Caco-2 (cell line): Measurements from ENCODE around the gene LRRC26. TPM values are rescaled to one million over a fixed set of nuclear protein-coding genes. Genes with fewer than 3 reads are reported as not detected.

Source experiments
- BruUV-seq: library from RNA; stranded (reverse); fragments of 400-500 nt; replicated peaks from 2 replicates; lab custom pipeline; 2021; lab: Mats Ljungman, UMichigan
- CTCF ChIA-PET: fragments of 300-600 bp; sonication (Branson Sonifier 250); formaldehyde crosslinking; loops from one replicate; lab custom pipeline; 2022; ENCODE audit warnings: antibody characterized with exemption; lab: Charles Lee
- POLR2A ChIA-PET: fragments of 300-600 bp; sonication (Branson Sonifier 250); formaldehyde crosslinking; loops from one replicate; lab custom pipeline; 2022; ENCODE audit warnings: antibody characterized with exemption; lab: Charles Lee
- DNase-seq, 2 experiments: peaks; one replicate each; pipeline versions ENCODE4 v3.0.0 to v3.0.0-alpha.2; 2020 to 2022
- H3K27me3 ChIP-seq: replicated peaks from 2 replicates; pipeline ENCODE4 v1.6.0; 2011; ENCODE audit warnings: low read length; ENCODE audit not compliant: control insufficient read depth, insufficient read depth
- H3K36me3 ChIP-seq: 2 replicates; pipeline ENCODE4 v1.5.1; 2011; ENCODE audit warnings: low read length; ENCODE audit not compliant: control insufficient read depth, insufficient read depth
- H3K4me1 ChIP-seq: fragments of 250-450 bp; sonication (Bioruptor Pico); 2 replicates; pipeline ENCODE4 v1.5.1; 2020; ENCODE audit warnings: mild to moderate bottlenecking
- H3K4me3 ChIP-seq: 2 replicates; pipeline ENCODE4 v1.5.1; 2011; ENCODE audit warnings: low read depth, mild to moderate bottlenecking, control low read depth, low read length
- H3K9me3 ChIP-seq: fragments of 250-450 bp; sonication (Bioruptor Pico); 2 replicates; pipeline ENCODE4 v1.5.1; 2020; ENCODE audit warnings: mild to moderate bottlenecking, moderate library complexity
- H3K27ac Mint-ChIP-seq: one replicate; pipeline ENCODE4 v1.8.0; 2022; ENCODE audit warnings: mixed read lengths; ENCODE audit not compliant: unreplicated experiment
- H3K27me3 Mint-ChIP-seq: one replicate; pipeline ENCODE4 v1.8.0; 2022; ENCODE audit warnings: mixed read lengths; ENCODE audit not compliant: insufficient read depth, unreplicated experiment
- H3K36me3 Mint-ChIP-seq: one replicate; pipeline ENCODE4 v1.8.0; 2022; ENCODE audit warnings: mild to moderate bottlenecking, mixed read lengths; ENCODE audit not compliant: insufficient read depth, unreplicated experiment
- H3K4me1 Mint-ChIP-seq: one replicate; pipeline ENCODE4 v1.8.0; 2022; ENCODE audit warnings: low read depth, mixed read lengths; ENCODE audit not compliant: unreplicated experiment
- H3K4me3 Mint-ChIP-seq: one replicate; pipeline ENCODE4 v1.8.0; 2022; ENCODE audit warnings: mild to moderate bottlenecking, moderate library complexity, mixed read lengths; ENCODE audit not compliant: unreplicated experiment
- H3K9me3 Mint-ChIP-seq: one replicate; pipeline ENCODE4 v1.8.0; 2022; ENCODE audit warnings: mixed read lengths; ENCODE audit not compliant: unreplicated experiment
- intact Hi-C: fragments of 100-400 bp; cut with micrococcal nuclease; formaldehyde crosslinking; loops from one replicate; pipeline ENCODE4 v1.10.0; 2022; ENCODE audit not compliant: unreplicated experiment
- total RNA-seq: library from RNA; stranded (reverse); gene quantifications from 2 replicates; pipeline ENCODE4 v1.2.3, GENCODE V29; 2022
- TF ChIP-seq, protein P1 (sequence below), 2 experiments: fragments of 200-600 bp in 1 of 2; IDR thresholded peaks; 1 replicate in 1 of 2; 2 replicates in 1 of 2; pipeline versions ENCODE4 v1.5.1 to v1.8.0; 2011 to 2022; ENCODE audit warnings: antibody characterized with exemption in 1 of 2, control low read depth in 1 of 2, inconsistent platforms in 1 of 2, low read depth in 1 of 2, low read length in 1 of 2, mild to moderate bottlenecking in 1 of 2, moderate library complexity in 1 of 2; ENCODE audit not compliant: insufficient read depth in 1 of 2, severe bottlenecking in 1 of 2, unreplicated experiment in 1 of 2

LRRC26 gene
- total RNA-seq, 1 experiment from 2014 or later: 2.9 TPM

DNA sequence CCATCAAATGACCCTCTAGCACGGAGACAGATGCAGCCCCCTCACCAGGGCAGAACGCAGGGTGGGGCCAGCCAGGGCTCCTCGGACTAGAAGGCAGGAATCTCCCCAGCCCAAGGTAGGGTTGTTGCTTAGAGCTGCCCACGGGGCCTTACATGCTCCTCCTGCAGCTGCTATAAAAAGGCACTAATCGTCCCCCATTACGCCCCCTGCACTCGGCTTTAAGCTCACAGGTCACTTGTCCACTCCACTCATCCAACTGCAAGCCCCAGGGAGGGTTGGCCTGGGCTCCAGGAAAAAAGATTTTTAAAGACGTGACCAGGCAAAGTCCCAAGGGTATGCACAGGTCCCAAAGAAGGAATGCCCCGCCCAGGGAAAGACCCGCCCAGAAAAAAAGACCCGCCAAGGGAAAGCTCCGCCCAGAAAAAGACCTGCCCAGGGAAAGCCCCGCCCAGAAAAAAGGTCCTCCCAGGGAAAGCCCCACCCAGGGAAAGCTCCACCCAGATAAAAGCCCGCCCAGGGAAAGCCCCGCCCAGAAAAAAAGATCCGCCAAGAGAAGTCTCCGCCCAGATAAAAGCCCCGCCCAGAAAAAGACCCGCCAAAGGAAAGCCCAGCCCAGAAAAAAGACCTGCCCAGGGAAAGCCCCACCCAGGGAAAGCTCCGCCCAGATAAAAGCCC is 19.8 kb downstream of the LRRC26 start:
- Histone ChIP-seq H3K4me1 (no peaks in the 10 kb centered on the region), H3K36me3 (no peaks in the 10 kb centered on the region), H3K4me3 (no peak overlapping the region), H3K9me3 (no peaks in the 10 kb centered on the region), H3K27me3 (no peaks in the 10 kb centered on the region)
- TF ChIP-seq, protein P1, sequence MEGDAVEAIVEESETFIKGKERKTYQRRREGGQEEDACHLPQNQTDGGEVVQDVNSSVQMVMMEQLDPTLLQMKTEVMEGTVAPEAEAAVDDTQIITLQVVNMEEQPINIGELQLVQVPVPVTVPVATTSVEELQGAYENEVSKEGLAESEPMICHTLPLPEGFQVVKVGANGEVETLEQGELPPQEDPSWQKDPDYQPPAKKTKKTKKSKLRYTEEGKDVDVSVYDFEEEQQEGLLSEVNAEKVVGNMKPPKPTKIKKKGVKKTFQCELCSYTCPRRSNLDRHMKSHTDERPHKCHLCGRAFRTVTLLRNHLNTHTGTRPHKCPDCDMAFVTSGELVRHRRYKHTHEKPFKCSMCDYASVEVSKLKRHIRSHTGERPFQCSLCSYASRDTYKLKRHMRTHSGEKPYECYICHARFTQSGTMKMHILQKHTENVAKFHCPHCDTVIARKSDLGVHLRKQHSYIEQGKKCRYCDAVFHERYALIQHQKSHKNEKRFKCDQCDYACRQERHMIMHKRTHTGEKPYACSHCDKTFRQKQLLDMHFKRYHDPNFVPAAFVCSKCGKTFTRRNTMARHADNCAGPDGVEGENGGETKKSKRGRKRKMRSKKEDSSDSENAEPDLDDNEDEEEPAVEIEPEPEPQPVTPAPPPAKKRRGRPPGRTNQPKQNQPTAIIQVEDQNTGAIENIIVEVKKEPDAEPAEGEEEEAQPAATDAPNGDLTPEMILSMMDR (IDR thresholded peaks at IDR 0.05; ENCODE audit: insufficient read depth in 1 of 2, low read depth in 1 of 2, low read length in 1 of 2, severe bottlenecking in 1 of 2, unreplicated experiment in 1 of 2): no peak
- no peak for DNase-seq
- H3K4me3 Mint-ChIP-seq: no peak overlapping the region
- no peaks in the 10 kb centered on the region for H3K4me1 Mint-ChIP-seq
- intact Hi-C loops: loop anchor here (1.0 kb wide), 1 partner anchor 38 kb away; the partner anchor contains the start of genes ANAPC2 and SSNA1
- peaks cover 13% of the 10 kb centered on the region for H3K36me3 Mint-ChIP-seq
- BruUV-seq: no TSS peak
- no peak overlapping the region for H3K27ac Mint-ChIP-seq
- CTCF ChIA-PET: interaction anchor here (0.7 to 1.7 kb wide), 4 partner anchors 22 to 87 kb away, joined by 3 to 9 read pairs (median 6); partner anchors contain the start of gene ANAPC2
- H3K9me3 Mint-ChIP-seq: no peaks in the 10 kb centered on the region
- POLR2A ChIA-PET: interaction anchor here (1.3 kb wide), 1 partner anchor 21 kb away, joined by 4 read pairs; no protein-coding TSS in a partner anchor
- H3K27me3 Mint-ChIP-seq: peaks cover 8% of the 10 kb centered on the region

DNA sequence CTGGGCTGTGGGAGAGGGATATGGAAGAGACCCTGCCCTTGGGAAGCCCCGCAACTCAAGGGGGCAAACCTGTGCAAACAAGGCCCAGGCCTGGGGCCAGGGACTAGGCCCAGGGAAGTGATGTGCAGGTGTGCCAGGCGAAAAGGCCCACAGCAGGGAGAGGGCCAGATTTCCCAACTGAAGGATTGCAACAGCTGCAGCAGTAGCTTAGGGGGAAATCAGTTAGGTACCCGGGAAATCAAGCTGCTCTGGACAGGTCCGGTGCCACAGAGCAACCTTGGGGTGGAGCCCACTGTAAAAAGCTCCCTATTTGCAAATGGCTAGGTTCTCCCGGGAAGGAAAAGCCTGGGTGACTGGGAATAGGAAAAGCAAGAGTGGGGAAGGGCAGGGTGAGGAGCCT is 20.5 kb downstream of the LRRC26 start:
- Histone ChIP-seq H3K4me1 (no peaks in the 10 kb centered on the region), H3K27me3 (no peaks in the 10 kb centered on the region), H3K4me3 (no peak overlapping the region), H3K9me3 (no peaks in the 10 kb centered on the region), H3K36me3 (no peaks in the 10 kb centered on the region)
- ChIA-PET POLR2A (no interaction called here), CTCF (interaction anchor here (0.6 kb wide), 1 partner anchor 20 kb away, joined by 3 read pairs; no protein-coding TSS in a partner anchor)
- no peak for DNase-seq
- TF ChIP-seq, protein P1 (IDR thresholded peaks at IDR 0.05; ENCODE audit: insufficient read depth in 1 of 2, low read depth in 1 of 2, low read length in 1 of 2, severe bottlenecking in 1 of 2, unreplicated experiment in 1 of 2): no peak
- no peak overlapping the region for H3K4me3 Mint-ChIP-seq
- H3K9me3 Mint-ChIP-seq: no peaks in the 10 kb centered on the region
- peaks cover 8% of the 10 kb centered on the region for H3K27me3 Mint-ChIP-seq
- H3K36me3 Mint-ChIP-seq: peaks cover 13% of the 10 kb centered on the region
- no TSS peak for BruUV-seq
- intact Hi-C loops: no loop called here
- no peak overlapping the region for H3K27ac Mint-ChIP-seq
- no peaks in the 10 kb centered on the region for H3K4me1 Mint-ChIP-seq

DNA sequence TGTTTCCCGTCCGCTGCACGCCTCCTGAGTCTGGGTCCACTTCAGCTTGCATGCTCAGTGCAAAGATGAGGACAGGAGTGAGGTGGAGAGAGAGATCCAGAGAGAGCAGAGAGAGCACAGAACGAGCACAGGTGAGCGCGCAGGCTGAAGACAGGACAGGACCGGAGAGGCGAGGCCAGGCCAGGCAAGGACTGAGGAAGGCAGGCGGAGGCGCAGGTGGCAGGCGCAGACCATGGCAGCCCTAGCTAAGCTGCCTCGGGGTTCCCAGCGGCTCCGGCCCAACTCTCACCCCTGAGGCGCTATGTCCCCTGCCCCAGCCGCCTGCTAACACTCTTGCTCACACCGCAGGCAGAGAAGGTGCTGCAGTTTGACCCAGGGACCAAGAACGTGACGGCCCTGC is 21.2 kb downstream of the LRRC26 start:
- Mint-ChIP-seq H3K9me3 (no peaks in the 10 kb centered on the region), H3K4me1 (no peaks in the 10 kb centered on the region), H3K27me3 (peaks cover 8% of the 10 kb centered on the region), H3K36me3 (peaks cover 13% of the 10 kb centered on the region), H3K4me3 (no peak overlapping the region), H3K27ac (no peak overlapping the region)
- no TSS peak for BruUV-seq
- Histone ChIP-seq H3K4me3 (no peak overlapping the region), H3K36me3 (no peaks in the 10 kb centered on the region), H3K27me3 (no peaks in the 10 kb centered on the region), H3K9me3 (no peaks in the 10 kb centered on the region), H3K4me1 (no peaks in the 10 kb centered on the region)
- intact Hi-C loops: no loop called here
- DNase-seq: no peak
- CTCF ChIA-PET: no interaction called here
- POLR2A ChIA-PET: no interaction called here
- TF ChIP-seq, protein P1 (IDR thresholded peaks at IDR 0.05; ENCODE audit: insufficient read depth in 1 of 2, low read depth in 1 of 2, low read length in 1 of 2, severe bottlenecking in 1 of 2, unreplicated experiment in 1 of 2): no peak
